ENCODE data around the gene SDHAF1. TPM values are rescaled to one million over a fixed set of nuclear protein-coding genes. Genes with fewer than 3 reads are reported as not detected.
A peak's percentile ranks its signal among the peaks of the same experiment; 100 is the strongest.

The SDHAF1 gene
- total RNA-seq (2021; fragmentation: NEBNext Ultra II Directional; extraction: Animal tissue kit (Norgen Biotek cat#: 25700)) (16.0 and 16.8 TPM in 2 replicates), polyA plus RNA-seq (2011; rRNA removed) (21.3 and 27.7 TPM in 2 replicates), polyA minus RNA-seq (2011; rRNA and poly(A)+ RNA removed) (3.2 and 3.3 TPM in 2 replicates)
- 26.1 TPM for polyA plus RNA-seq (2011; cell fraction: cytosol; rRNA removed)
- polyA plus RNA-seq (2011; cell fraction: nucleus; rRNA removed): 19.7 TPM
- polyA plus RNA-seq (2012, experiment 1 of 2): 15.8 to 17.6 TPM (median 15.9 TPM) in 4 replicates
- polyA plus RNA-seq (2012, experiment 2 of 2): 19.8 TPM
- 18.5 TPM for polyA plus RNA-seq (2013, experiment 1 of 2)
- polyA plus RNA-seq (2013, experiment 2 of 2): 17.2 TPM
- 8.0 TPM for polyA minus RNA-seq (2011; cell fraction: cytosol; rRNA and poly(A)+ RNA removed)
- 9.8 TPM for polyA minus RNA-seq (2011; cell fraction: nucleus; rRNA and poly(A)+ RNA removed)
- long read RNA-seq, experiment 1, transcript SDHAF1-201 (1 exons, 1,117 nt): major isoform, 16 of 16 reads
- long read RNA-seq, experiment 1, partial matches to known transcripts: 0 of 16 reads
- long read RNA-seq, experiment 1, other reads (novel, unspliced or antisense): 0 of 16 reads
- long read RNA-seq, experiment 2, partial matches to known transcripts: 0 of 1 reads
- long read RNA-seq, experiment 2, other reads (novel, unspliced or antisense): 0 of 1 reads

- Histone ChIP-seq H2AK5ac (ENCODE audit: low read depth, low read length) (no peak within 1 kb of the TSS), H3K9ac (replicated peaks in 1 of 4; ENCODE audit: extremely low read depth in 1 of 4, low read depth in 3 of 4, low read length in 3 of 4) (peak within 1 kb of the TSS in 3 of 4 experiments; percentile 47 to 61 (median 54); a peak in 6 of 7 replicates), H3K23me2 (ENCODE audit: low read depth, low read length) (peaks cover 7% of the 10 kb centered on the region; the same call in 1 of the 2 replicates), H2BK120ac (replicated peaks; ENCODE audit: low read depth, low read length) (no peak within 1 kb of the TSS), H4K91ac (replicated peaks; ENCODE audit: insufficient read length, low read length) (peak within 1 kb of the TSS; percentile 92), H4K20me1 (replicated peaks in 1 of 2; ENCODE audit: control insufficient read depth in 1 of 2, insufficient read depth in 2 of 2, low read length in 2 of 2) (peaks cover 0 to 8% of the 10 kb centered on the region in 2 experiments), H3K4me2 (ENCODE audit: insufficient read depth in 1 of 2, low read depth in 2 of 2, low read length in 2 of 2) (peak within 1 kb of the TSS; percentile 79 to 84), H3K79me1 (ENCODE audit: low read depth, low read length) (peaks cover 11% of the 10 kb centered on the region), H3K36me3 (ENCODE audit: control insufficient read depth in 2 of 4, insufficient read depth in 4 of 4, low read length in 3 of 4) (no peaks in the 10 kb centered on the region), H2BK5ac (ENCODE audit: low read depth, low read length) (no peak within 1 kb of the TSS), H3K27me3 (replicated peaks in 1 of 4; ENCODE audit: control insufficient read depth in 3 of 4, extremely low read depth in 1 of 4, insufficient read depth in 3 of 4, low read length in 3 of 4) (no peaks in the 10 kb centered on the region), H3K18ac (ENCODE audit: extremely low read depth, low read length) (peak within 1 kb of the TSS; percentile 78), H2BK15ac (ENCODE audit: low read length) (0 out of 2 replicates have a peak within 1 kb of the TSS, but pooled peaks have one; percentile 92), H3K23ac (ENCODE audit: insufficient read length) (no peak within 1 kb of the TSS), H3K4me3 (ENCODE audit: extremely low read depth in 1 of 4, insufficient read depth in 2 of 4, low read depth in 3 of 4, low read length in 4 of 4) (peak within 1 kb of the TSS; percentile 75 to 94 (median 80)), H3K14ac (ENCODE audit: insufficient read length) (no peak within 1 kb of the TSS), H3K27ac (ENCODE audit: low read depth, low read length) (no peak within 1 kb of the TSS), H2BK12ac (ENCODE audit: low read depth, low read length) (peak within 1 kb of the TSS; percentile 27; the same call in 1 of the 2 replicates), H3K4ac (replicated peaks; ENCODE audit: insufficient read length, low read depth, low read length) (no peak within 1 kb of the TSS), H3K79me2 (ENCODE audit: control insufficient read depth in 1 of 2, insufficient read depth in 2 of 2, low read length in 2 of 2) (peaks cover 0 to 9% of the 10 kb centered on the region in 2 experiments; a peak in 2 of 4 replicates), H2AFZ (ENCODE audit: low read length) (0 out of 2 replicates have a peak within 1 kb of the TSS, but pooled peaks have one; percentile 90), H2BK20ac (ENCODE audit: low read length) (no peak within 1 kb of the TSS), H4K8ac (ENCODE audit: extremely low read depth, insufficient read depth, low read length) (peak within 1 kb of the TSS; percentile 73), H3K9me3 (ENCODE audit: insufficient read depth in 2 of 2, low read depth in 1 of 2, low read length in 1 of 2) (no peaks in the 10 kb centered on the region), H3K4me1 (replicated peaks in 1 of 4; ENCODE audit: control insufficient read depth in 3 of 4, insufficient read depth in 4 of 4, low read length in 3 of 4) (peaks cover 0 to 5% (median 1%) of the 10 kb centered on the region in 4 experiments; a peak in 4 of 7 replicates), H4K5ac (ENCODE audit: insufficient read length, low read depth, low read length) (peak within 1 kb of the TSS; percentile 90), H3K56ac (replicated peaks; ENCODE audit: insufficient read length, low read depth, low read length) (no peak within 1 kb of the TSS)
- POLR2A ChIA-PET (ENCODE audit: partially characterized antibody): interaction anchor here (1.1 to 1.9 kb wide), 6 partner anchors 9 to 59 kb away, joined by 4 to 8 read pairs (median 6); partner anchors contain the start of genes ALKBH6, SYNE4 and THAP8
- CTCF ChIA-PET (ENCODE audit: partially characterized antibody): interaction anchor here (0.7 to 4.1 kb wide), 13 partner anchors 8 to 90 kb away, joined by 3 to 19 read pairs (median 5); partner anchors contain the start of genes SYNE4 and THAP8
- FAIRE-seq (peak; percentile 42), DNase-seq (ENCODE audit: low read depth in 1 of 2, low spot score in 2 of 2) (peak; percentile 77 to 95)
- 2% methylated on average over 90 of the region's 97 CpGs; no CpG with 5 or more reads in 1 of the 2 experiments for WGBS, 2 experiments (ENCODE audit: extremely low coverage in 1 of 2, insufficient coverage in 1 of 2, insufficient read length in 1 of 2, insufficient replicate concordance in 2 of 2, low coverage in 1 of 2, low lambda C conversion rate in 2 of 2, missing lambda C conversion rate in 1 of 2)
- TF ChIP-seq E2F6 (IDR thresholded peaks at IDR 0.05) (peak; percentile 63), TAF7 (optimal IDR thresholded peaks at IDR 0.05; ENCODE audit: borderline replicate concordance, low read depth, low read length) (peak; percentile 30), PHF8 (conservative IDR thresholded peaks at IDR 0.05; ENCODE audit: low read depth, low read length) (peak; percentile 61), KDM4A (IDR thresholded peaks at IDR 0.05; ENCODE audit: low read depth, low read length, severe bottlenecking) (peak; percentile 86), TBP (IDR thresholded peaks at IDR 0.05; ENCODE audit: low read depth, low read length) (peak; percentile 63), CEBPB (IDR thresholded peaks at IDR 0.05; ENCODE audit: low read depth, low read length) (peak; percentile 92)
These were observed at the start of gene SDHAF1 for GRCh38 chr19:35995048-35995993. Gene SDHAF1 (plus strand): TSS chr19:35995188. CDS start chr19:35995275, 87 bp downstream.

Data from H1 (cell line).